Erythroblast (primary cell): ENCODE results near the gene RNPEPL1.

Experiments
- DNase-seq, 2 experiments: peaks; one replicate each; lab custom pipeline; 2025; lab: John Stamatoyannopoulos, UW
- GATA1 ChIP-seq: IDR thresholded peaks from 2 replicates; pipeline ENCODE4 v1.6.1; 2011; ENCODE audit warnings: low read depth, mild to moderate bottlenecking, control low read depth, low read length, moderate library complexity
- POLR2A ChIP-seq: IDR thresholded peaks from 2 replicates; pipeline ENCODE4 v1.6.1; 2011; ENCODE audit warnings: mild to moderate bottlenecking, low read length

Gene RNPEPL1

GRCh38 chr2:240564561-240565332 is 3.5 kb upstream of the RNPEPL1 start:
- no peak for TF ChIP-seq GATA1
- peak; percentile 60 for TF ChIP-seq POLR2A
- peak; percentile 78 to 82 for DNase-seq

GRCh38 chr2:240565333-240566202 is 2.7 kb upstream of the RNPEPL1 start:
- DNase-seq, result peak; percentile 97 to 98
- peak; percentile 80 for TF ChIP-seq GATA1
- TF ChIP-seq POLR2A, result peak; percentile 73

GRCh38 chr2:240566203-240567136 is 1.8 kb upstream of the RNPEPL1 start:
- peak; percentile 96 to 98 for DNase-seq
- peak; percentile 27 for TF ChIP-seq POLR2A
- TF ChIP-seq GATA1, result no peak

GRCh38 chr2:240567137-240567871 is 980 bp upstream of the RNPEPL1 start:
- TF ChIP-seq POLR2A, result no peak
- TF ChIP-seq GATA1, result no peak
- DNase-seq, result peak; percentile 46 to 61

- TF ChIP-seq GATA1, result no peak
- no peak for TF ChIP-seq POLR2A
- peak; percentile 84 to 90 for DNase-seq
These were observed 616 bp downstream of the RNPEPL1 start for GRCh38 chr2:240568678-240569522.

GRCh38 chr2:240569523-240569997 is 1.3 kb downstream of the RNPEPL1 start:
- no peak for DNase-seq
- no peak for TF ChIP-seq POLR2A
- no peak for TF ChIP-seq GATA1

GRCh38 chr2:240569998-240570530 is 1.8 kb downstream of the RNPEPL1 start:
- TF ChIP-seq GATA1, result no peak
- no peak for TF ChIP-seq POLR2A
- DNase-seq, result no peak

- TF ChIP-seq GATA1 (no peak), POLR2A (no peak)
- DNase-seq, result no peak
These were observed 2.4 kb downstream of the RNPEPL1 start for GRCh38 chr2:240570531-240571313.

GRCh38 chr2:240571314-240571973 is 3.2 kb downstream of the RNPEPL1 start:
- DNase-seq, result no peak
- TF ChIP-seq GATA1 (no peak), POLR2A (no peak)
